NCI-H1694 (cell line): ENCODE results near the gene TRRAP.
"Not testable (repeated sequence)": the region's sequence is repeated elsewhere in the genome, so short reads cannot be mapped to it uniquely, and the experiment has no call there.

Experiments used
- DNase-seq: peaks from one replicate; lab custom pipeline; 2025; lab: John Stamatoyannopoulos, UW

The TRRAP gene

DNA sequence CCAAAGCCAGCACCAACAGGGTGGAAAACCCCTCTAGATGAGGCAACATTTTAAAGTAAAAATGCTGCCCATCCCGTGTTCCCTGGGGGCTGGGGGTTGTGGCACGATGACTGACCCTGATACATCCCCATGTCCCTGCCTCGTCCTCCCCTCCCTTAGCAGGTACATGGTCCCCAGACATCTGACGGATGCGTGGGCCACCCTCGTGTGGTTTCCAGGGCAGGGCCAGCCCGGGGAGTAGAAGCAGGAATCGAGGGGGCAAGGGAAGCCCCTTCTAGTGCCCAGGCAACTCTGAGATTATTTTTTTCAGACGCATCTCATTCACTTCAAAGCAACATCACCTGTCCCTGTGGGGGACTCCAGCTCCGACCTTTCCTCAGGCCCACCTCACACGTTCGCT, 12.0 kb upstream of the TRRAP start:
- no peak for DNase-seq

DNA sequence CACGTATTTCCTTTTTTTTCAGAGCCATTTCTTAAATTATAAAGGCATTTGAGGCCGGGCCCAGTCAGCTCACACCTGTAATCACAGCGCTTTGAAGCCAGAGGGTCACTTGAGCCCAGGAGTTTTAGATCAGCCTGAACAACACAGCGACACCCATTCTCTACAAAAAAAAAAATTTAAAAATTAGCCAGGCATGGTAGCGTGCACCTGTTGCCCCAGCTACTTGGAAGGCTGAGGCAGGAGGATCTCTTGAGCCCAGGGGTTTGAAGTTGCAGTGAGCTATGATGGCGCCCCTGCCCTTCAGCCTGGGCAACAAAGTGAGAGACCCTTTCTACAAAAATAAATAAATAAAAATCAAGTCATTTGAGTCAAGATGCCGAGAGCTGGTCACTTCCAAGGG, 11.6 kb upstream of the TRRAP start:
- no peak for DNase-seq

- no peak for DNase-seq
Measured at GRCh38 chr7:98868450-98868849, 9.9 kb upstream of the TRRAP start.

- DNase-seq = no peak
Measured at GRCh38 chr7:98869027-98869596, 9.2 kb upstream of the TRRAP start.

GRCh38 chr7:98869597-98870120, 8.7 kb upstream of the TRRAP start, which contains the start of gene TMEM130:
Gene TMEM130, minus strand, starts transcription at chr7:98870014. Its CDS starts 153 bp downstream, at chr7:98869861.
- no peak for DNase-seq

GRCh38 chr7:98870121-98870651, 8.1 kb upstream of the TRRAP start:
- peak; percentile 60 for DNase-seq

GRCh38 chr7:98870807-98871491, 7.4 kb upstream of the TRRAP start:
- DNase-seq = no peak

GRCh38 chr7:98872328-98872924, 5.9 kb upstream of the TRRAP start:
- peak; percentile 77 for DNase-seq

DNA sequence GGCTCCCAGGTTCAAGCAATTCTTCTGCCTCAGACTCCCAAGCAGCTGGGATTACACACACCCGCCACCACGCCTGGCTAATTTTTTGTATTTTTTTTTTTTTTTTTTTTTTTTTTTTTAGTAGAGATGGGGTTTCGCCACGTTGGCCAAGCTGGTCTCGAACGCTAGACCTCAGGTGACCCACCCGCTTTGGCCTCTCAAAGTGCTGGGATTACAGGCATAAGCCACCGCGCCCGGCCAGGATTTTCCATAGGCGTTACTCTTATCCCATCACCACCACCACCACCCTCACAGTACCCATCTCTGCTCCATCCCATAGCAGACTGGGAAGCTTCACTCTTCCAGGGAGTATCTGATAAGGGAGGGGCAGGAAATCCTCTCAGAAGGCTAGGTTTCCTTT, 4.7 kb upstream of the TRRAP start:
- not testable (repeated sequence) for DNase-seq

- no peak for DNase-seq
Measured at GRCh38 chr7:98874942-98875341, 3.4 kb upstream of the TRRAP start.

DNA sequence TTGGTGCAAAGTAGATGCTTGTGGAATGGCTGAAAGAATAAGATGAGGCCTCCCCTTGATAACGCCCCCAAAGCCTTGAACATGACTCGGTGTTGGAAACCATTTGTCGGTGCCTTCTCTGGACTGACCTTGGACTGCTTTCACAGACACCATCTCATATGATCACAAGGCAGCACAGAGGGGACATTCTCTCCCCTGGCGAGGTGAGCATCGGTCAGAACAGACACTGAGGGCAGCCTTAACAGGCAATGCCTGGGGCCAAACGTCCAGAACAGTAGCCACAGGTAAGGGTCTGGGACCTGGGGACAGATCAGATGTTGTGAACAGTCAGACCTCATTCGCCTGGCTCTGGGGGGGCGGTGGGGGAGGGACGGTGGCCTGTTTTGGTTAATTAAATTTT, 2.8 kb upstream of the TRRAP start:
- no peak for DNase-seq

DNA sequence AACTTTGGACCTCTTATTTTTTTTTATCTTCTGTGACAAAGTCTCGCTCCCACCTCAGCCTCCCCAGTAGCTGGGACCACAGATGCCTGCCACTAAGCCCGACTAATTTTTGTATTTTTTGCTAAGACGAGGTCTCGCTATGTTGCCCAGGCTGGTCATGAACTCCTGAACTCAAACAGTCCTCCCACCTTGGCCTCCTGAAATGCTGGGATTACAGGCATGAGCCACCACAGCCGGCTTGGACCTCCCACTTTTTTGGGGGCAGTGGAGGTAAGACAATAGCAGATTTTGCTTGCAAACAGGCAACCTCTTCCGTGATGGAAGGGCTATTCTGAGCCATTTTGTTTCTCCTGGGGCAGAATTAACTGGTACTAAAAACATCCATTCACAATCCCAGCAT, 1.2 kb upstream of the TRRAP start:
- DNase-seq = no peak

DNA sequence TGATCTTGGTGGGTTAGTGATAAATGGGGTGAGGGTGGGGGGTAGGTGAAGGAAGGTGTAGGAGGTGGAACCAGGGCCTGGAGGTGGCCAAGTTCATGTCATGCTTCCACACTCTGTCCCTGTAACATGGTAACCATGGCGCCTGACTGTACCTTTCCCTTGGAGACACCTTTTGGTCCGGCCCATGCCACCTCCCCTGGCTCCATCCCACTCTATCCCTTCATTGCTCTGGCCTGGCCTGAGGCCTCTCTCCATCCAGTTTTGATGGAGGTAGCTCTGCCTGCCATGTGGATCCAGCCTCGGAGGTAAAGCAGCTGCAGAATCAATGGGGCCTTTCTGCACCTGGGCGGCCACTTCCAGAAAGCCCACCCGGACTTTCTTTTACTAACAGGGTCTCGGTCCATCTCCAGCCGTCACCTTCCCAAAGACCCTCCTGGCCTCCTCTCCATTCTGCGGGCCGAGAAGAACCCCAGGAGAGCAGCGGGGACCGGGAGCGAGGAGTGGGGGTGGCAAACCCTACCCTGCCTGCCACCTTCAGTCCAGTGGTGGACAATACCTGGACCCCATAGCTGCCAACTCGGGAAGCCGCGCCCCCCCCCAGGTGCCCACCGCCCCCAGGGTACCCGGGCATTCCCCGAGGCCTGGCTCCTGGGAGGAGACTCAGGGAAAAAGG, 504 bp upstream of the TRRAP start:
- no peak for DNase-seq

GRCh38 chr7:98879198-98879978, 1.1 kb downstream of the TRRAP start:
- DNase-seq = no peak

GRCh38 chr7:98879979-98880315, 1.6 kb downstream of the TRRAP start:
- no peak for DNase-seq

- DNase-seq = no peak
Measured at GRCh38 chr7:98880485-98880884, 2.2 kb downstream of the TRRAP start.

DNA sequence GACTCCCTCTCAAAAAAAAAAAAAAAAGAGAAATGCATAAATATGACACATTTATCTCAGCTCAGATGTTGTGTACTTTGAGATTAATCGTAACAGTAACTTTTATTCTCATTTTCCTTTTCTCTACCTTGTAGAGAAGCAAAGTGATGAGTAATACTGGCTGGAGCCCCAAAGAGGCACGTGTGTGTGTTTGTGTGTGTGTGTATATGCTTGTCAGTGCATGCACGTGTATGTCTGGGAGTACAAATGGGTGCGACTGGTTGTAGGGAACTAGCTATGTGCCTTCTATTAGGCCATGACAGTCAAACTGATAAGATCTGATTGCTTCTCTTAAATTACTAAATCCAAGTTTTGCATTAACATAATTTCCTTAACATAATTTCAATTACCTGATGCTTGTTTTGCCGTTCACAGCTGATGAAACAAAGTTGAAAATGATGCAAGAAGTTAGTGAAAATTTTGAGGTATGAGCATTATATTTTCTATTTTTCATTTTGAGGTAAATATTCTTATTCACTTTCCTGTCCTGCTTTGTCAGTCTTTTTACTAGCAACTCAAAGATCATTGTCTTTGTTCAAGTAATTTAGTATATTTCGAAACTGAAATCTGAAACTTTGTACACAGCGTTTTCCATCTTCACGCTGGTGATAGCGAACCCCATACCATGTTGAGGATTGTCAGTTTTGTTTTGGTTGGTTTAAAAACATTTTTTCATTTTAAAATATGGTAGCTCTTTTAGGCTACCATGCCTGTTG, 3.4 kb downstream of the TRRAP start:
- no peak for DNase-seq

- no peak for DNase-seq
Measured at GRCh38 chr7:98884416-98884815, 6.1 kb downstream of the TRRAP start.

GRCh38 chr7:98887038-98887437, 8.7 kb downstream of the TRRAP start:
- DNase-seq = no peak

DNA sequence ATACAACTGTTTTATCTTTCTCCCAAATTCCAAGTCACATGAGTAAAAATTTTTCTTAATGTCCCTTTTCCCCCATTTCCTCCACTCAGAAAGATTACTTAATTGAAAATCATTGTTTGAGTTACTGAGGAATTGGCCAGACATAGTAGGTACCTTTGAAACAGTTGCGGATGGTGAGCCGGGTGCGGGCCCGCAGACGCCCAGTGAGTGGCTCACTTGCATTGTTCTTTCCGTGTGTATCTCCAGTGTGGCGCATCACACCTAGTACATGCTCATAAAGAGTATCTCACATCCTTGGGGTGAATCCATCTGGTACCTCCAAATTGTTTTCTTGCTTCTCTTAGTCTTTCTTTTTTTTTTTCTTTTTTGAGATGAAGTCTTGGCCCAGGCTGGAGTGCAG, 14.3 kb downstream of the TRRAP start:
- no peak for DNase-seq

- DNase-seq = no peak
Measured at GRCh38 chr7:98899816-98900215, 21.5 kb downstream of the TRRAP start.
